GM21786 (cell line): Measurements from ENCODE around the gene MAU2.
"Not testable (repeated sequence)": the region's sequence is repeated elsewhere in the genome, so short reads cannot be mapped to it uniquely, and the experiment has no call there.

ENCODE experiments used
- ATAC-seq: cut with Tn5 transposase; IDR thresholded peaks from one replicate; pipeline ENCODE4 v1.9.1; 2021; ENCODE audit not compliant: unreplicated experiment

Gene MAU2

DNA sequence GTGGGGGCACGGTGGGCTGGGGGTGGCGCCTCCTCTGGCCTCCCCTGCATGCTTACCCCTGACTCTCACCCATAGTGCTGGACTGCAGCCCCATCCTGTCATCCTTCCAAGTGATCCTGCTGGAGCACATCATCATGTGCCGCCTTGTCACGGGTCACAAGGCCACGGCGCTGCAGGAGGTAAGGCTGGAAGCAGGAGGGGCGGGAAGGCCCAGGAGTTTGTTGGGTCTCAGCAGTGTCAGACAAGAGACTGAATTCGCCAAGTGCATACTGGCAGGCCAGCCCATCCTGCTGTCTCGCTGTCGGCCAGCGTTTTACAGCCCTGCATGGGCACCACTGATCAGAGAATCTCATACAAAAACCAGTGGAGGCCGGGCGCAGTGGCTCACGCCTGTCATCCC is 23.1 kb downstream of the MAU2 start:
- ATAC-seq = no peak

DNA sequence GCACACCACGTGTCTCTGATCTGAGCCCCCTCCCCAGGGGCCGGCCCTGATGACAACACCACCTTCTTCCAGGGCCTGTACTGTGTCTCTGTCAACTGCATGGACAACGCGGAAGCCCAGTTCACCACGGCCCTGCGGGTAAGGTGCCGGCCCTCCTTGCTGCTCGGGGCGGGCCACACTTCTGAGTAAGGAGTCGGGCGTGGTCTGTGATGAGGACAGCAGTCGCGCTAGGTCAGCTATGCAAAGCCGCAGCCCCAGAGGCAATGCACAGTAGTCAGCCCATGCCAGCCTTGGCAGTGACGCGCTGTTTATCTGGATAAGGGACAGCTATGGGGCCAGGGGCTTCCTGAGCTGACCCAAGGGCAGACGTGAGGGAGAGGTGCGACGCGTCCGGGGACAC is 24.6 kb downstream of the MAU2 start:
- no peak for ATAC-seq

GRCh38 chr19:19345970-19346369 is 25.3 kb downstream of the MAU2 start:
- no peak for ATAC-seq

GRCh38 chr19:19347401-19348110 is 26.9 kb downstream of the MAU2 start:
- no peak for ATAC-seq

GRCh38 chr19:19348266-19348665 is 27.6 kb downstream of the MAU2 start:
- no peak for ATAC-seq

DNA sequence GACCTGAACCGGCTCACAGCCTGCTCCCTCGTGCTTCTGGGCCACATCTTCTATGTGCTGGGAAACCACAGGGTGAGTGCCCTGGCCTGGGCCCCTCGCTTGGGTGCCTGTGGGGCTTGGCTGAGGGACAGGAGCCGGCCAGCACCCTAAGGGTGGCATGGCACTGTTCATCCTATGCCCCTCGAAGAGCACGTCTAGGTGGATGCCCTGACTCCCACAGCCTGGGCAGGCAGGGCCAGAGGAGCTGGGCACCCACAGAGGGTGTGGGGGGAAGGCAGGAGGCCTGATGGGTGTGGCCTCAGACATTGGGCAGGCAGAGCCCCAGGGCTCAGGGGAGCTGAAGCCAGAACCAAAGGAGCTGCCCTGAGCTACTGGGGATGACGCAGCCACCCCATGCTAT is 28.7 kb downstream of the MAU2 start:
- ATAC-seq = no peak

DNA sequence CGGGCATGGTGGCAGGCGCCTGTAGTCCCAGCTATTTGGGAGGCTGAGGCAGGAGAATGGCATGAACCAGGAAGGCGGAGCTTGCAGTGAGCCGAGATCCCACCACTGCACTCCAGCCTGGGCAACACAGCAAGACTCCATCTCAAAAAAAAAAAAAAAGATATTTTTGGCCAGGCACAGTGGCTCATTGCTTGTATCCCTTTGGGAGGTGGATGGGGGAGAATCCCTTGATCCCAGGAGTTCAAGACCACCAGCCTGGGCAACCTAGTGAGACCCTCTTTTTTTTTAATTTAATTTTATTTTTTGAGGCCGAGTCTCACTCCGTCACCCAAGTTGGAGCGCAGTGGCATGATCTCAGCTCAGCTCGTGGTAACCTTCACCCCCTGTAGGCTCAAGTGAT is 30.1 kb downstream of the MAU2 start:
- not testable (repeated sequence) for ATAC-seq

DNA sequence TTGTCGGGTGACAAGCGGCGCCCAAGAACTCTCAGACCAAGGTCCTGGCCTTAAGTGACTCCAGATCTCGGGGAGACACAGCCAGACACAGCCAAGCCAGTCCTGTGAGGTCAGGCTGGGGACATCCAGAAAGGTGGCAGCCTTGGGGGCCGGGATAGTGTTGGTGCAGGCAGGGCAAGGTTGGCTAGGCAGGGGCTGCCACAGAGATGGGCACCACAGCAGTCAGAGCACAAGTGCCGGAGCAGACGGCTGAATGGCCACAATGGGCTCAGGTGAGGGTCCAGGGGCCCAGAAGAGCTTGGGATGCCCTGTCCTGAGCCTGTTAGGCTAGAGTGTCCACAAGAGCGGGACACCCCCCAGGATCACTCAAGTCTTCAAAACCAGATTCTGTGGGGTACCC is 32.2 kb downstream of the MAU2 start:
- ATAC-seq = no peak

DNA sequence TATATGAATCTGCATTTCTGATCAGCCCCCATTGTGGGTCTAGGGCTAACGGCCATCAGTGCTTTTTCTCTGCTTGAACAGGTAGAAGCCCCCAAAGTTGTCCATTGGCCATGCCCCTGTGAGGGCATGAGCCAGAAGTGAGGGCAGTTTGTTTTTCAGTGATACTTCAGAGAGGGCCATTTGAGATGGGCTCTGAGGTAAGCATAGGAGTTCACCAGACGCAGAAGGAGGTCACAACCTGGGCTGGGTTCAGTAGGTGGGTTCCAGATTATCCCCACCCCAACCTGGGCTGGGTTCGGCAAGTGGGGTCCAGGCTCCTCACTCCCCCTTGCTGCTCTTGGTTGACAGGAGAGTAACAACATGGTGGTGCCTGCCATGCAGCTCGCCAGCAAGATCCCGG is 33.4 kb downstream of the MAU2 start:
- no peak for ATAC-seq

GRCh38 chr19:19354932-19355331 is 34.3 kb downstream of the MAU2 start:
- ATAC-seq = no peak

GRCh38 chr19:19355606-19356139 is 35.0 kb downstream of the MAU2 start:
- ATAC-seq = no peak

- no peak for ATAC-seq
Measured at GRCh38 chr19:19356500-19356899, 35.9 kb downstream of the MAU2 start.

- ATAC-seq = no peak
Measured at GRCh38 chr19:19356901-19357566, 36.4 kb downstream of the MAU2 start.

DNA sequence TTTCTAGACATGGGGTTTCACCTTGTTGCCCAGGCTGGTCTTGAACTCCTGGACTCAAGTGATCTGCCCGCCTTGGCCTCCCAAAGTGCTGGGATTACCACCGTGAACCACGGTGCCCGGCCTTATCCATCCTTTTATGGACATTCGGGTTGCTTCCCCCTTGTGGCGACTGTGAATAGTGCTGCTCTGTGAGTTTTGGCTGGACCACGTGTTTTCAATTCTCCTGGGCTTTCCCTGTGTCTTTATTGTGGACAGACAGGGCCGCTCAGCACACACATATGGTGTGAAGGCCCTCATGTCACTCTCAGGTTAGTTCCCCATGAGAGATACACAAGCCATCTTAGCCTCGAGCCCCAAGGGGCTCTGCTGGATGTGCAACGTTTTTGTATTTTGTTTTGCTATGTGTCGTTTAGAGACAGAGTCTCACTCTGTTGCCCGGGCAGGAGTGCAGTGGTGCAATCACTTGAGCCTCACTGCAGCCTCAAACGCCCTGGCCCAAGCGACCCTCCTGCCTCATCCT is 40.5 kb downstream of the MAU2 start:
- ATAC-seq = peak; percentile 62

- no peak for ATAC-seq
Measured at GRCh38 chr19:19362075-19362474, 41.4 kb downstream of the MAU2 start.

DNA sequence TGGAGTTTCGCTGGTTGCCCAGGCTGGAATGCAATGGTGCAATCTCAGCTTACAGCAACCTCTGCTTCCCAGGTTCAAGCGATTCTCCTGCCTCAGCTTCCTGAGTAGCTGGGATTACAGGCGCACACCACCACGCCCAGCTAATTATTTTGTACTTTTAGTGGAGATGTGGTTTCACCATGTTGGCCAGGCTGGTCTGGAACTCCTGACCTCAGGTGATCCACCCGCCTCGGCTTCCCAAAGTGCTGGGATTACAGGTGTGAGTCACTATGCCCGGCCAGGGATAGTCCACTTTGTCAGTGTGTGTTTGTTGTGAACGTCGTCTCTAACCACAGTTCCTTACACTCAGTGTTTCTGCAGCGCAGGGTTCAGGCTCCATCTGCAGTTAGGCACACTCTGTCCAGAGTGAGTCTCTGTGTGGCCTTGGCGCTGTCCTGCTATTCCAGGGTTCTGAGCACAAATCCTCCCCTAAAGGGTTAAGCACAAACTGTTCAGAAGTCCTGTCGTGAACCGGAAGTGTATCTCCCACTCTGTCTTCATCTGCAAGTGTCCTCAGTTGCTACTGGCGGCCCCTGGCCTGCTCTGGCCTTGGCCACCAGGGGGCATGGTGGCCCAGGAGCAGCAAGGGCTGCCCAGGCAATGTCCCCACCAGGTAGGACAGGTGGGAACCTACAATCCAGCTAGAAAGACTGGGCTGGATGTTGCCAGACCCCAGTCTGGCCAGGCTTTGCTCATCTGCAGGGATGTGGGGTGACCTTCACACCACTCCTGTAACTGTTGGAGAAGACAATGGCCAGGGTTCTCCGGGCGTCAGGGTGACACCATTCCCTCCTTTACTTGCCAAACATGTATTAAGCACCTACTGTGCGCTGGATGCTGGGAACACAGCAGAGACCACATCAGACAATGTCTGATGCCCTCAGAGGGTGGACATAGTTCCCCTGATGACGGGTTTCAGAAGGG is 46.1 kb downstream of the MAU2 start:
- peak; percentile 45 for ATAC-seq

DNA sequence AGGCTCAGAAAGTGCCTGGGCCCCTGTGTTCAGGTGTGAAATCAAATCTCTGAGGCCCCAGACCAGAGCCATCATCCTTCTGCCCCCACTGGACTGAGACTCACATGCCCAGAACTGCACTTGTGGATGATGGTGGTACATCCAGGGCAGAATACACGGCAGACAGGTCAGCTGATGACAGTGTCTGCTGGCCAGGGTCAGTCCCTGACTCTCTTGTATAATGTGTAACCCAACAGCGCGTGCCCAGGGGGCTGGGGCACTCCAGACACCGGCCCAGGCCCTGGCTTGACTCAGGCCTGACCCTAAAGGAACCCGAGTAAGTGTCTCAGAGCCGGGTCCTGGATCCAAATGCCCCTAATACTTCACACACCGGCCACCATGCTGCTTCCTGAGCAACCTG is 47.5 kb downstream of the MAU2 start:
- ATAC-seq = no peak

GRCh38 chr19:19371059-19371458 is 50.4 kb downstream of the MAU2 start:
- no peak for ATAC-seq

- ATAC-seq = peak; percentile 83
Measured at GRCh38 chr19:19372656-19373416, 52.2 kb downstream of the MAU2 start.

DNA sequence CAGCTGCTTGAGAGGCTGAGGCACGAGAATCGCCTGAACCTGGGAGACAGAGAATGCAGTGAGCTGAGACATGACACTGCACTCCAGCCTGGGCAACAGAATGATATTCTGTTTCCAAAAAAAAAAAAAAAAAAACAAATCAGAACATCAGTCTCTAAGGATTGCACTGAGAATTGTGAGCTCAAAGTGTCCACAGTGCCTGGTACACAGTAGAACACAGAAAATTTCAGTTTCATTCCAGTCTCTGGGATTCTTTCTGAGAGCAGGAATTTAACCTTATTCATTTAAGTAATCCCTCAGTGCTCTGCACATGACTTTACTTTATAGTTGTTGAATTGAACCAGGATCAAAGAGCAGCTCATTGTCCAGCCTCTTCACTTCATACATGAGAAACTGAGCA is 58.9 kb downstream of the MAU2 start:
- ATAC-seq = no peak
